ENCODE results near the gene LRRC53. TPM values are rescaled to one million over a fixed set of nuclear protein-coding genes. Genes with fewer than 3 reads are reported as not detected.

The LRRC53 gene, protein sequence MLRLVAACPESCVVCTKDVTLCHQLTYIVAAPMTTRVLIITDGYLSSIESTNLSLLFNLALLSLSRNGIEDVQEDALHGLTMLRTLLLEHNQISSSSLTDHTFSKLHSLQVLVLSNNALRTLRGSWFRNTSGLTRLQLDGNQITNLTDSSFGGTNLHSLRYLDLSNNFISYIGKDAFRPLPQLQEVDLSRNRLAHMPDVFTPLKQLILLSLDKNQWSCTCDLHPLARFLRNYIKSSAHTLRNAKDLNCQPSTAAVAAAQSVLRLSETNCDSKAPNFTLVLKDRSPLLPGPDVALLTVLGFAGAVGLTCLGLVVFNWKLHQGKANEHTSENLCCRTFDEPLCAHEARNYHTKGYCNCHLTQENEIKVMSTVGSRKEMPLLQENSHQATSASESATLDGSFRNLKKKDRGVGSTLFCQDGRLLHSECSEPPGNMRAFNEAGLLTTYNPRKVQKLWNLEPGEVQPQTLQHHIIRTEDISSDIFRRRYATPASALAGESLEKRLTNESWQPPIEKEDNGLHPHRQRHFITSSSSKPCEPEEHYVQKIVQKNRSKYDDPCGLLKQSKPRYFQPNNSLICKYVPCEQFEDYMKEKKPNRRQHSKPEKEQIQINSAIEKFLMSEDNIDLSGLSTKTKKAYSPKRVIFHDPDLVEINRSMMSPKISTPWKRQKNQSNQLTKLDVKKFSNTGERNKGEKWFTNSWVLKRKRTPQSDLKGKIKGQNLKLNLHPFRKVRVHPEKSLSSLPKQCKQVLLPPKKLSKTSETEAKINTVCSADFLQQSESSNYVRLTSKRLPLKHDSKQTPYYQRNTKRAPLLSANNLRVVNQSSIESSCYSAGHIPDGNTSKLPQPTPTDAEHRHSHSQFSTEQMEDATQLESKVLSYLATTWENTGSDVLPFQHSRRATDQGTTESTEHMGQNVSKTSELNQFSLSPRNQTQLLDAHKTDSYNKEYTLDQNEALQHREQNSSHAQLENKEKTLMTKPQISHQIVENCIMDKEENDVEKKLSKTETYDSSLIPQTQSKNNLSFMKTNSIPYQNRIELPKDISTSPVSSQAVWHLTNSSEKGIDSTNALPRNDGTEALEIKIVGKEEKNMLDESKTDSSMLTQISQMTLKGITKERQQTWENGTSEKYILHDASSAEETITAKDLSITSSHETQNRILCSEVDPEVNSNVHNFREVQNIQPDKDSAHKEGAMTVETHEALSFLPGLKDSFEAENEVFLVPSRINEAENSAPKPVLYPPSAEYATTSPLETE
- not detected for total RNA-seq (ENCODE audit: unreplicated experiment)
- long read RNA-seq, partial matches to known transcripts = 0 of 1 reads
- long read RNA-seq, other reads (novel, unspliced or antisense) = 1 of 1 reads

DNA sequence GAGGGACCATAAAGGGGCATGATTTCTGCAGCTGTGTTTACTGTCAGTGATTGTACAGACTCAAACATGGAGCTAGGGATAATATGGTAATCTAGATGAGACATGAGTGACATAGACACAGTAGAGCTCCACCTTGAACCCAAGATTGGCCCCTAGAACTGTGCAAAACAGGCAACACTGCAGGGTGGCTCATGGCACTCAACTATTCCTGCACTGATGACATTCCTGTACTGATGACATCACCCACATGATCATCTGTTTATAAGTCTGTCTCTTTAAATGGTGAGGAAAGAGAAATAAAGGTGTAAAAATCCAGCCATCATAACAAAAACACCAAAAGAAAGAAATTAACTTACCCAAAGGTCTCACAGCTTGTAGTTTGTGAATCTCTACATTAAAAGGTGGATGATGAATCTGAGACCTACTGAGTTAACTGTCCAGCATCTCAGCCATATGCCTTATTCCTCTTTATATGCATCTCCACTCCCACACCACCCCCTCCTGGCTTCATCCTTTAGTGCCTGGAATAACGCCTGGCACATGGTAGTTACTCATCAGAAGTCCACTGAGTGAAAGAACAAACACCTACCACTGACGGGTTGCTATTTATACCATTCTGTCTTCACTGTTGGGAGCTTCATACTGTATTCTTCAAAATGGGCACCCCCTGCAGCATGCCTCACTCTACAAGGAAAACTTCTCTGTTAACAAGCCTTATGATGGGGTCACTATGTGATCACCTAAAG, at the start of gene LRRC53:
Gene LRRC53 (minus strand): TSS at position 442 of the 746 bp plus-strand sequence. CDS start 29,262 bp downstream, outside the sequence.
- Mint-ChIP-seq H3K4me1 (ENCODE audit: unreplicated experiment) (peaks cover 10% of the 10 kb centered on the region), H3K36me3 (ENCODE audit: low read depth, unreplicated experiment) (no peaks in the 10 kb centered on the region), H3K9me3 (ENCODE audit: unreplicated experiment) (no peaks in the 10 kb centered on the region)

GRCh38 chr1:74549932-74550331, 37.5 kb upstream of the LRRC53 start:
- Mint-ChIP-seq H3K27me3 (ENCODE audit: unreplicated experiment) (no peaks in the 10 kb centered on the region), H3K27ac (ENCODE audit: unreplicated experiment) (no peak overlapping the region), H3K36me3 (ENCODE audit: low read depth, unreplicated experiment) (no peaks in the 10 kb centered on the region), H3K9me3 (ENCODE audit: unreplicated experiment) (no peaks in the 10 kb centered on the region), H3K4me3 (ENCODE audit: unreplicated experiment) (no peak overlapping the region), H3K4me1 (ENCODE audit: unreplicated experiment) (peaks cover 6% of the 10 kb centered on the region)
- DNase-seq (ENCODE audit: low spot score) = no peak
- TF ChIP-seq, protein P1, sequence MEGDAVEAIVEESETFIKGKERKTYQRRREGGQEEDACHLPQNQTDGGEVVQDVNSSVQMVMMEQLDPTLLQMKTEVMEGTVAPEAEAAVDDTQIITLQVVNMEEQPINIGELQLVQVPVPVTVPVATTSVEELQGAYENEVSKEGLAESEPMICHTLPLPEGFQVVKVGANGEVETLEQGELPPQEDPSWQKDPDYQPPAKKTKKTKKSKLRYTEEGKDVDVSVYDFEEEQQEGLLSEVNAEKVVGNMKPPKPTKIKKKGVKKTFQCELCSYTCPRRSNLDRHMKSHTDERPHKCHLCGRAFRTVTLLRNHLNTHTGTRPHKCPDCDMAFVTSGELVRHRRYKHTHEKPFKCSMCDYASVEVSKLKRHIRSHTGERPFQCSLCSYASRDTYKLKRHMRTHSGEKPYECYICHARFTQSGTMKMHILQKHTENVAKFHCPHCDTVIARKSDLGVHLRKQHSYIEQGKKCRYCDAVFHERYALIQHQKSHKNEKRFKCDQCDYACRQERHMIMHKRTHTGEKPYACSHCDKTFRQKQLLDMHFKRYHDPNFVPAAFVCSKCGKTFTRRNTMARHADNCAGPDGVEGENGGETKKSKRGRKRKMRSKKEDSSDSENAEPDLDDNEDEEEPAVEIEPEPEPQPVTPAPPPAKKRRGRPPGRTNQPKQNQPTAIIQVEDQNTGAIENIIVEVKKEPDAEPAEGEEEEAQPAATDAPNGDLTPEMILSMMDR (IDR thresholded peaks at IDR 0.05; ENCODE audit: unreplicated experiment) = no peak

More for the DNA sequence above, at the start of gene LRRC53:
- H3K27ac Mint-ChIP-seq (ENCODE audit: unreplicated experiment) = peak within 1 kb of the TSS; percentile 1
- no peak within 1 kb of the TSS for H3K4me3 Mint-ChIP-seq (ENCODE audit: unreplicated experiment)
- TF ChIP-seq, protein P1 (IDR thresholded peaks at IDR 0.05; ENCODE audit: unreplicated experiment) = no peak
- H3K27me3 Mint-ChIP-seq (ENCODE audit: unreplicated experiment) = no peaks in the 10 kb centered on the region
- DNase-seq (ENCODE audit: low spot score) = no peak

DNA sequence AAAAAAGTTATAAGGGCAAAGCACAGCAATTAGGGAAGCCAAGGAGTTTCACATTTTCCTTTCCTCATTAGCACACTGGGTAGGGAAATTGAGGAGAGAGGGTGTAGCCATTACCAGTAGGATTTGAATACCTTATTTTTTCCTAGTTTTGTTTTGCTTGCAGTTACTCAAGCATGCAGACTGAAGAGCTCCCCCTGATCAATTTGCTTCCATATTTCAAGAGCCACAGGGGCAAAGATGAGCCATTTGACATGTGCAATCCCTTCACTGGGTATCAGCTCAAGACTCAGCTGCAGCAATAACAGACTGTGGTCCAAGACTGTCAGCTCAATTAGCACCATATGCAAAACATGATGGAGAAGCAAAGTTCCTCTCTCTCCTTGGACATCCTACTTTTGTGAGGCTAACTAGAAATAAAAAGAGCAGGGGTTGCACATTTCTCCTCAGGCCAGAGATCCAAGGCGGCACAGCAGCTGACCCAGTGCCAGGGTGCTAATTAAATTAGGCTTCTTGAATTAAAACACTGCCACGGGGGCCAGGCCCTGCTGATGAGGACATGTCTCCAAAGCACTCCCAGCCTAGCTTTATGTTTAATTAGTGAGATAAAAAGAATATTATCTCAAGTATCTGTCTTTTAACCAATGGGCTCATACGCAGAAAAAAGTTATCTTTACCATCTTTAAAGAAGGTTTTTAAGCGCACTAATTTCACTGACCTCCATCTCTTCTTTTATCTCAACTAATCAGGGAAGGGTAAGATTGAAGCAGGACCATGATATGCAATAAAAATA, 36.7 kb upstream of the LRRC53 start:
- DNase-seq (ENCODE audit: low spot score) = no peak
- peaks cover 6% of the 10 kb centered on the region for H3K4me1 Mint-ChIP-seq (ENCODE audit: unreplicated experiment)
- TF ChIP-seq, protein P1 (IDR thresholded peaks at IDR 0.05; ENCODE audit: unreplicated experiment) = no peak
- no peak overlapping the region for H3K4me3 Mint-ChIP-seq (ENCODE audit: unreplicated experiment)
- H3K27ac Mint-ChIP-seq (ENCODE audit: unreplicated experiment) = no peak overlapping the region
- no peaks in the 10 kb centered on the region for H3K9me3 Mint-ChIP-seq (ENCODE audit: unreplicated experiment)
- H3K36me3 Mint-ChIP-seq (ENCODE audit: low read depth, unreplicated experiment) = no peaks in the 10 kb centered on the region
- H3K27me3 Mint-ChIP-seq (ENCODE audit: unreplicated experiment) = no peaks in the 10 kb centered on the region

GRCh38 chr1:74545821-74546220, 33.4 kb upstream of the LRRC53 start:
- H3K27me3 Mint-ChIP-seq (ENCODE audit: unreplicated experiment) = peaks cover 2% of the 10 kb centered on the region
- TF ChIP-seq, protein P1 (IDR thresholded peaks at IDR 0.05; ENCODE audit: unreplicated experiment) = no peak
- H3K4me1 Mint-ChIP-seq (ENCODE audit: unreplicated experiment) = peaks cover 3% of the 10 kb centered on the region
- no peak for DNase-seq (ENCODE audit: low spot score)
- no peak overlapping the region for H3K4me3 Mint-ChIP-seq (ENCODE audit: unreplicated experiment)
- no peaks in the 10 kb centered on the region for H3K9me3 Mint-ChIP-seq (ENCODE audit: unreplicated experiment)
- H3K36me3 Mint-ChIP-seq (ENCODE audit: low read depth, unreplicated experiment) = no peaks in the 10 kb centered on the region
- H3K27ac Mint-ChIP-seq (ENCODE audit: unreplicated experiment) = no peak overlapping the region
